HuH-7 (cell line): Measurements from ENCODE around the gene UFD1.

Experiments
- DNase-seq: peaks from one replicate; pipeline ENCODE4 v3.0.0; 2011; ENCODE audit warnings: low spot score

The UFD1 gene

DNA sequence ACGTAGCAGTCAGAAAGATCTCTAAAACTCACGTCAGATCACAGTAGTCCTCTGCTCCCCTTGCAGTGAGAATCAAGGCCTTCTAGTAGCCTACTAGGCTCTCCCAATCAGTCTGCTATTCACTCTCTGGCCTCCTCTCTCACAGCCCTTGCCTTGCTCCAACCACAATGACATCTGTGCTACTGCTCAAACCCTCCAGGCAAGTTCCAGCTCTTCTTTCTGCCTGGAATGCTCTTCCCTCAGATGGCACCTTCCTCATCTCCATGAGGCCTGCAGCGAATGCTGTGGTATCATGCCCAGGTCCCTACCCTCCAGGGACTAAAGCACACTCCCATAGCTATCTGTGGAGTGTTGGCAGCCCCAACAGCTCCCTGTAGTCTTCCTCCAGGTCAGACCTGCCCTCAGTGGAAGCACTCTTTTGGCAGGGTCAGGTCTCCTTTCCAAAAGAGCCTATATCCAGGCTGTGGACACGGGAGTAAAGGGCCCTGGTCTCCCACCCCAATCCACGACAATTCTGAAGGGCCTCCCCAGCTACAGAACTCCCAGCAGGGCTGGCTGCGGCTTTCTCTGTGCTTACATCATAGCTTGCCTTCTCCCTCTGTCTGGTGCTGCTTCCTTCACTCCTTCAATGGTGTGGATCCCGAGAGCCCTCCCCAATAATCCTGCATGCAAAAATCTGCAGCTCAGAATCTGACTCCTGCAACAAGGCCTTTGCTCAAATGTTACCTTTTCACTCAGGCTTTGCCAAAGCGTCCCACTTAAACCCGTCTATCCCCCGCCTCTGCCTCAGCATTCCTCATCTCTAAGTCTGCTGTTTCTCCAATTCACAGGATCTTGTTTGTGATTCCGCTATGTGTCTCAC is 56.3 kb downstream of the UFD1 start:
- no peak for DNase-seq

DNA sequence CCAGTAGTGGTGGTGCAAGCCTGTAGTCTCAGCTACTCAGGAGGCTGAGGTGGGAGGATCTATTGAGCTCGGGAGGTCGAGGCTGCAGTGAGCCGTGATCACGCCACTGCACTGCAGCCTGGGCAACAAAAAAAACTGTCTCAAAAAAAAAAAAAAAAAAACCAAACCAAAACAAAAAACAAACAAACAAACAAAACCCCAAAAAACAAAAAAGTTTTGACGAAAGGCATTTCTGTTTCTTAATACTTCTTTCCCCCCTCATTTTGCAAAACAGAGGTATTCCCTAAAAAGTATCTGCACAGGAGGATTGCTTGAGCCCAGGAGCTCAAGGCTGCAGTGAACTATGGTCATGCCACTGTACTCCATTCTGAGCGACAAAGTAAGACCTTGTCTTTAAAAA is 58.7 kb downstream of the UFD1 start:
- no peak for DNase-seq

DNA sequence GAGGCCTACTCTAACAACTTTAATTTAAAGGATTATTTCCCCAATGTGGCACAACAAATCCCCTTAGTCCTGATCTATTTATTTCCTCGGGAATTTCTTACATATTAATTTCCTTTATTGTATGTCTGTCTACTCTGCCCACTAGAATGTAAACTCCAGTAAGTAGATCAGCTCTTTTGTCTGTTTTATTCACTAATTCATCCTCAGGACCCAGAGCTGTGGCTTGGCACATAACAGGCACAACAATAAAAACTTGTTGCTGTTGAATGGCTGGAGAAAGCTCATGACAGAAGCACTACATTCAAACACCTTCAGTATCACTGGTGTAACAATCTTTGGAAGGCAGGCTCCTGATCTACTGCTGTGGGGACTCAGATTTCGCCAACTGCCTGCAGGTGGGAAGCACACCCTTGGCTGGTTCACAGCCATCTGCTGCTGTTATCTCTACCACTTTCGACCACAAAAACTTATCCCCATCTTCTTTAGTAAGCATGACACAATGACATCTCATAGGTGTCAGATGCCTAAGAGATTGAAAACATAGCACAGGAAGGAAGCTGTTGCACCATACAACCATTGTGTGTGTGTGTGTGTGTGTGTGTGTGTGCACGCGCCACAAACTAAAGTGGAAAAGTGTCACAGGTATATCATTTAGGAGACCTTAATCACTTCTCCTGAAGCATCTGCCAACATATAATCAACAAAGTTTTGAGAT is 59.4 kb downstream of the UFD1 start:
- DNase-seq, result no peak

DNA sequence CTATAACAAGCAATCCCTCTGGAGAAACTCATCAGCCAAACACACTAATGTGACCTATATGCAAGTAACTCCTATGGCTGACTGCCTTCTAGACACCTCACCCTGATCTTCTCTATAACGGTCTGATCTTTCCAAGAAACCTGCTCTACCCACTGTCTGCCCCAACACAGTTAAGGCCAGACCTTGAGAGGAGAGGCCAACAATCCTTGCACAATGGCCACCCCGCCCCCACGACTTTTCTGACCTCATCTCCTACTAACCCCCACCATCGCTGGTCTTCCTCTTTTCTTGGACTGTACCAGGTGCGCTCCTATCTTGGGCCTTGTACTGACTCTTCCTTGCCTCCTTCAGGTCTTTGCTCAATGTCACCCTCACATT is 59.9 kb downstream of the UFD1 start:
- DNase-seq, result no peak

DNA sequence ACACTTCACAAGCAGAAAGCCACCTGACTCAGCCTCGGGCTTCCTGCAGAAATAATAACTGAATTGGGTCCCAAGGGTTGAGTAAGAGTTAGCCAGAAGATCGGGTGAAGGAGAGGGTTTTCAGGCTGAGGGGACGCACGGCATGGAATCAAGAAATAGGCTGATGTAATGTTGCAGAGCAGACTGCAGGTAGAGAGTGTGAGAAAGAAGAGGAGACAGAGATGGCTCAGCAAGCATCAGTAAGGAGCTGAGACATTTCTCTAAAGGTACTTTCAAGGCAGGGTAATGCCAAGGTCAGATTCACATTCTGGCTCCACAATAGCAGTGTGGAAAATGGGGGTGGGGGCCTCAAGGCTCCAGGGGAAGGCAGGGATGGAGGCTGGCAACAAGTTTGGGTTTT is 66.1 kb downstream of the UFD1 start:
- no peak for DNase-seq

DNA sequence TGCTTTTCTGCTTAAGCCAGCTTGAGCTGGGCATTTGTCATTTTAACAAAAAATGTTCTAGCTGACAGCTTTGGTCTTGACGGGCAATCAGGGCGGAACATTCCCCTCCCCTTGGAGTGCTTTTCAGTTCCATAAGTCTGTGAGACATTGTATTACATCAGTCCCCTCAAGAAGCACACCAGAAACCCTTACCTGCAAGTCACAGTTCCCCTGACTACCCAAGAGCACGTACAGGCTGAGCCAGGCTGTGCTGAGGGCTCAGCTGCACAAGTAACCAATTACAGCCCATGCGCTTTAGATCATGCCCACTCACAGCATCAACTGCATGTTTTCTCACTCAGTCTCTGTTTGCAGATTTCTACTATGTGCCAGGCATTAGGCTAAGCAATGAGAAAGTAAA is 66.5 kb downstream of the UFD1 start:
- DNase-seq, result no peak

DNA sequence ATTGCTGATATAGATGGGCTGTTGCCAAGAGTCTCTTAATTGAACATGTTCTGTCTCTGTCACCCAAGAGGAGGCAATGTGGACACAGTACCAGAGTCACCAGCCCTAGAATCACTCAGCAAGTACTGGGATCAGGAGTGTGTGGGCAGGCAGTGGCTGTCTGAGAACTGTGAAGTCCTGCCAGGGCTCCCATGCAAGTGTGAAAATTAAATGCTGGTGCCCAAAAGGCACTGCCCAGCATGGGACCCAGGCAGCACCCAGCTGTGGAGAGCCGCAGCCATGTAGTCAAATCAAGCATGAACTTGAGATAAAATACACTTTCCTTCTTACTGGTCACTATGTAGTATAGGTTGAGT is 67.3 kb downstream of the UFD1 start:
- no peak for DNase-seq

DNA sequence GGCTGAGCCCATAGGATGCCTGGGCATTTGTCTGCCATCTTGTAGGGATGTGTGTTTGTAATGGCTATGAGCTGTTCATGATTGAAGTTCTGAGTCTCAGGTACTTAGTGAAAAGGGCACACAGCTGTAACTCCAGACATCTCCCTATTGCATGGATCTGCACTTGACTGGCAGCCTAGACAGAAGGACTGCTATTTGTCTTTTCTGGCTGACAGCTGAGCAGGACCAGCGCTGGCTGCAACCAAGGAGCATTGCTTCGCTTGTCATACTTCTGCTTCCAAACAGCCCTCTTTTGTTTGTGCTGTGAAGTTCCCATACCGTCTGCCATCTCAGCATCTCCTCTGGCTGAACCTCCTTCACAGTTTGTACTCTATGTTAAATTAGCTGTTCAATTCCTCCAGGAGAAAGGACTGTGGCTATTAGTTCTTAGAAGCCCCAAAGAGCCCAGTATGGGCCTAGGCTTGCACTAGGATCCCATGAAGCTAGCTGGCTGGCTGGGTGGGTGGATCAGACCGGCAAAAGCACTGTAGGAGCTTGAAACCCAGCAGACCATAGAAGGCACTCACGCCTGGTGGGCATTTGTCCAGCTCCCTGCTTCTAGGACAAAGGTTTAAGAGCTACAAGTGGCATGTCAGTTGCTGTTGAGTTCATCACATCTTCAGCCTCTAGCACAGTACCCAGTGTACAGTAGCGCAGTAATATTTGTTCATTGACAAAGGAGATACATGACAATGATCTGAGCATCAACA is 67.9 kb downstream of the UFD1 start:
- no peak for DNase-seq

DNA sequence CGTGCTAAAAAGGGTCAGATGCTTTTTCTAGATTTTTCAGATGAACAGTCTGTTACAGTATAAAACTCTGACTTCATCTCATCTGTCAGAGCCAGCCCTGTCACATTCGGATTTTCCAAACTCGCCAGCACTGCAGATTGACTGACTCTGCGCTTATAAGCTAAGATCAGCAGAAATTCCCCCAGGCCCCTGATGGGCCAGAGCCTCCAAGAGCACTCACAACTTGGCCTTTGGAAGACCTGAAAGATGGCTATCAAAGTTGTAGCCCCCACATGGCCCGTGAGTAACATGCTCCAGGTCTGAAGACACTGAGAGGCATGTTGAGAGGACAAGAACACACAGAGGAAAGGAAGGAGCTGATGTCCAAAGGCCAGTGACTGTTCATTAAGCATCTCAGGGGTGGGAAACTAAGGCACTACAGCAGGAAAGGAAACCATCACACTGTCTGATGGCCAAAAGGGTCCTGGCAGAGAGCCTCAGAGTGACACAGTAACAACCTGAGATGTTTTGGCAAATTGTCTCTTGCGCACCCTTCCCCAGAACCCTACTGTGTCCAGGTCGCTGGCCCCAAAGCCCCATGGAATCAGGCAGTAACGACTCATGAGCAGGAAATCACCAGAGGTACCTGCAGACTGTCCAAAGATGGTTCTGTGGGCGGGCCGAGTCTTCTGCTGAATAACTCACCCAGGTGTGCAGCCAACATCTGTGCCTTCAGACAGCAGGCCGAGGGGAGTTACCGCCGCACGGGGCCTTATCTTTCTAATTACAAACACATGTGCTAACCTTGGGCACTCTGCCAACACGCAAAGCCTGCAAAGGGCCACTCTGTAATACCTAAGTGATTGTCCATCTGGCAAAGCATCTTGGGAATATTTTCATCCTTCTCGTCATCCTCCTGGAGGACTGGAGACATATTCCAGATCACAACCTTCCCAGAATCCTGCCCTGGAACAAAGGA is 71.1 kb downstream of the UFD1 start:
- no peak for DNase-seq

DNA sequence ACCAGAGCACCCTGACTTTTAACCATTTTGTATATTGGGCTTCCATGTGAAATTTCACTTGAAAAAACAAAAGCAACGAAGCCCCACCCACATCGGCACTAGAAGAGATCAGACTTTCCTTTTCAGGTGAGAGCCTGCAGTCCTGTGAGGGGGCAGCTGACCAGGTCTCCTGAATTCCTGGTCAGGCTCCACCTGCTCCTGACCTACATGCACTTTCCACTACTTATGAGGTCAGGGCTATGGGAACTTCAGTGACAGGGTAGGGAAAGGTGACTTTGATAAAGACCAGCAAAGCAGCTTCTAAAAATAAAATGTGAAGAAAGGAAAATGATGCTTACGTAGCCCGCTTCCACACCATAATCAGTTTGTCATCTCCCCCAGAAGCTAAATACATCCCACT is 72.1 kb downstream of the UFD1 start:
- DNase-seq, result no peak

DNA sequence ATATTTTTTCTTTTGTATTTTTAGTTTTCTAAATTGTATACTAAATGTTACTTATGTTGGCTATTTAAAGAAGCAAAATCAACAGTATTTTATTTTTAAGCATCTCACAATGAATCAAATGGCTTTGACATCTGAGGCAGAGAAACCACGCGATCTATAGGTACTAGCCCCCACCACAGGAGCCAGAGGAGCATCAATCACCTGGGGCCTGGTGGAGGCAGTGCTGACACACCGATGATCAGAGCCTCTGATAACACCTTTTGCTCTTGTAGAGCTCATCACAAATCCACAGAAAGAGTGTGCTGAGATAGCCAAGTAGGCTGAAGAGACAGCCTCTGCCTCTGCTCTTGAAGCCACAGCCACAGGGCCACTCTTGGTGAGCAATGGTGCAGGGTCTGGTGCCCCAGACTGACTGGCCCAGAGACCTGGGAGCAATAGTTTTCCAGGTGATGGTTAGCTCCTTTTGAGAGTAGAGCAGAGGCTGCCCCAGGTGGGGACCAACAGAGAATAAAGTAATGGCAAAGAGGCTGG is 72.6 kb downstream of the UFD1 start:
- DNase-seq, result no peak

DNA sequence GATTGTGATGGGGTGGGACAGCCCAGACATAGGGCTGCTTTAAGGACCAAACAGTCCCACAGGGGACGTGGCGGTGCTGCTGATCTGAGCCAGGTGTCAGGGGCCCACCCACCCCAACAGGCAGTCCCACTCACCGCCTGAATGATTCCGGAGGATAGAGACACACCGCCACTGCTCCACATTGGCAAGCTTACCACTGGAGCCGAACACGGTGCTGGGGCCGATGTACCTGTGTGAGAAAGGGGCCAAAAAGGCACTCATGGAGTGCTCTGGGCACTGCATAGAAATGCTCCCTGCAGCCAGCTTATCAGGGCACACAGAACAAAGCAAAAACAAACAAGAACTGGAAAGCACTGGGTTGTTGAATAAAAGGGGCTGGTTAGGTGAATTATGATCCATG is 73.3 kb downstream of the UFD1 start:
- DNase-seq, result no peak

DNA sequence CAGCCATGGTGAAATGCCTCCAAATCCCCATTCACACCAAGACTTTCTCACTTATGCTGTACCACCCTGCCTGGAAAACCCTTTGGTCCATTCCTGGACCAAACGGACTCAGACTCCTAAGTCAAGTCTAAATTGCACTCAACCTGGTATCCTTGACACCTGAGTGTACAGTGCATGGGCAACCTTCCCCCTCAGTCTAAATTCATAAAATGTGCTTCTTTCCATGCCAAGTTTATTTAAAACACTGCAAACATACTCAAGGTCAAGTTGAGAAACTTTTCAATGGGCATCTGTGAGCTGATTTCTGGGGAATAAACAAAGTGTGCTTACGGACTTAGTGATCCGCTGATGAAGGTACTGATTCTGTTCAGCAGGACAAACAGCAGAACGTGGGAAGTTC is 73.9 kb downstream of the UFD1 start:
- DNase-seq, result no peak

DNA sequence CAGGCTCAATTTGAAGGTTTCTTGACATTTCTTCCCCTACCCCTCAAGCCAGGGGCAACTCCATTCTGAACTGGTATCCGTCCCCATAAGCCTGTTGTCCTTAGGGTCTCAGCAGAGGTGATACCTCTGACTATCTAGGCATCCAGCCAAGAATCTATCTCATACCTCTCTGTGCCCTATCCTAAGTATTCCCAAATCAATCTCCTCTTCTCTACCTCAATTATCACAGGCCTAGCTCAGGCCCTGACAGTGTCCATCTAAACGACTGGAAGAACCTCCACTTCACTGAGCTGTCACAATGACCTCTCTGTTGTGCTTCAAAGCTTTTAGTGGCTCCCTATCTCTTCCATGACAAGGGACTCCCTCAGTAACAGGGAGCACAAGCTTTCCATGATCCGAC is 74.3 kb downstream of the UFD1 start:
- DNase-seq, result no peak

DNA sequence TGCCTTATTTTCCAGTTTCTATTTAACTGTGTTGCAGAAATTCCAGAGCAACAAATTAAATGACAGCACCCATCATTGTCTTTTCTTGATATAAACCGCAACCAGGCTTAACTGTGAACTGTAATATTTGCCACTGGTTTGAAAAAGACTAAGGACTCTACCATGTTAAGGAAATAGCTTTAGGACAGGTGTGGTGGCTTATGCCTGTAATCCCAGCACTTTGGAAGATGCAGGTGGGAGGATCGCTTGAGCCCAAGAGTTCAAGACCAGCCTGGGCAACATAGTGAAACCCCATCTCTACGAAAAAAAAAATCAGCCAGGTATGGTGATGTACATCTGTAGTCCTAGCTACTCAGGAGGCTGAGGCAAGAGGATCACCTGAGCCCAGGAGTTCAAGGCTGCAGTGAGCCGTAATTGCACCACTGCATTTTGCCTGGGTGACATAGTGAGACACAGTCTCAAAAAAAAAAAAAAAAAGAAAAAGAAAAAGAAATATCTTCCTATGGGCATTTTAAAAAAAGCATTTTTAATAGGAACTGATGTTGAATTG is 76.3 kb downstream of the UFD1 start:
- no peak for DNase-seq

DNA sequence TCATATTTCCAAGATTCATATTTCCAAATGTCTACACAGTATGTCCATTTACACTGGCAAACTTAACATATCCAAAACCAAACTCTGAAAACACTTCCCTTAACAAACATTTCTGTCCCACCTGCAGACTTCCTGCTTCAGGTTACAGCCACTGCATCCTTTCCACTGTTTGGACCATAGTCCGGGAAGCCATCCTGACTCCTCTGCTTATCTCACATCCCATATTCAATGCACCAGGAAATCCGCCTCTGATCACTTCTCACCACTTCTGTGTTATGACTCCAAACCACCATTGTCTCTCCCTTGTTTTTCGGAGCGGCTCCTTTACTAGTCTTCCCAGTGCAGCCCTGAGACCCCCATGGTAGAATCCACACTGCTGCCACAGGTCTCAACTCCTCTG is 77.5 kb downstream of the UFD1 start:
- no peak for DNase-seq

DNA sequence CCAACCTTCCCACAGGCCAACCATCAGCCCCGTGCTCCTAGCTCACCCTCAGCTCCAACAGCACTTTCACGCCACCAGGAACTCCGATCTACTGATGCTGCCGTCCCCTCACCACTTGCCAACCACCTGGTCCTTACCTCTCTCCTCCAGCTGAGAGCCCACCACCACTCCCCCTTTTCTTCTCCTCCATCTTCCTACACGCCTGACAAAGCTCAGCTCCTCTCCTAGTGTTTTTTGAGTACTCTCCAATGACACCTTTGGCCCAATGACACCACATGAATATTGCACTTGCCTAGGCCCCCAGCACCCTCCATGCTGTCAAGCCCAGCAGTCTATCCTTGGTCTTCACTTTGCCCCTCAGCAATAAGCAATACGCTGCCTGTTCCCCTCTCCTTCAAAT is 78.1 kb downstream of the UFD1 start:
- DNase-seq, result no peak
